PFSK-1 (cell line): ENCODE results near the gene SDF2.

Experiments used
- FOXP2 ChIP-seq: optimal IDR thresholded peaks from 2 replicates; pipeline ENCODE3; 2011; ENCODE audit warnings: borderline replicate concordance, control low read depth, inconsistent platforms; ENCODE audit not compliant: insufficient read depth; ENCODE audit errors: extremely low read length, extremely low read depth
- POLR2AphosphoS5 ChIP-seq: IDR thresholded peaks from 2 replicates; pipeline ENCODE4 v1.6.1; 2012; ENCODE audit warnings: low read depth, mild to moderate bottlenecking, control low read depth, low read length, moderate library complexity
- SIN3A ChIP-seq: IDR thresholded peaks from 2 replicates; pipeline ENCODE4 v1.6.1; 2012; ENCODE audit warnings: mild to moderate bottlenecking, low read length, moderate library complexity, borderline replicate concordance; ENCODE audit not compliant: insufficient read depth
- TAF1 ChIP-seq: IDR thresholded peaks from 2 replicates; pipeline ENCODE4 v1.6.1; 2012; ENCODE audit warnings: low read length, control low read depth, borderline replicate concordance; ENCODE audit not compliant: insufficient read depth
- TF ChIP-seq, protein P1 (sequence below), 2 experiments: IDR thresholded peaks; 2 replicates each; pipeline versions ENCODE4 v1.6.1 to v1.8.0; 2011 to 2012; ENCODE audit warnings: low read depth in 2 of 2, low read length in 2 of 2, control low read depth in 1 of 2, inconsistent platforms in 1 of 2, mild to moderate bottlenecking in 1 of 2, moderate library complexity in 1 of 2; ENCODE audit not compliant: insufficient read depth in 1 of 2

DNA sequence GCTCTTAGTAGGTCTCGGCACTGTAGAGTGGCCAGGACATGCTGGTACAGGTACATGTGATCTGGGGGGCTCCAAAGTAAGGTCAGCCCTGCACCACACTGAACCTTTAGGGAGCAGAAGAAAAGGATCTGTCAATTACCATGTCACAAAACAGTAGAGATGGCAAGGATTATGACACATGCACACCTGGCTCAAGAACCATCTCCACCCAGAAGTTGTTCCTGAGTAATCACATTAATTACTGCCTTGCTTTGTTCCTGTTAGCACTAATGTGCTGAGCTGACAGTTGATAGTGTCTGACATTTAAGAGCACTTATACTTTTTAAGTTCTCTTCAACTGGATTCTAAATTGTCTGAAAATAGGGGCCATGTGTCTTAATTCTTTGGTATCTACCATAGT, 26.2 kb downstream of the SDF2 start:
- TF ChIP-seq, protein P1, sequence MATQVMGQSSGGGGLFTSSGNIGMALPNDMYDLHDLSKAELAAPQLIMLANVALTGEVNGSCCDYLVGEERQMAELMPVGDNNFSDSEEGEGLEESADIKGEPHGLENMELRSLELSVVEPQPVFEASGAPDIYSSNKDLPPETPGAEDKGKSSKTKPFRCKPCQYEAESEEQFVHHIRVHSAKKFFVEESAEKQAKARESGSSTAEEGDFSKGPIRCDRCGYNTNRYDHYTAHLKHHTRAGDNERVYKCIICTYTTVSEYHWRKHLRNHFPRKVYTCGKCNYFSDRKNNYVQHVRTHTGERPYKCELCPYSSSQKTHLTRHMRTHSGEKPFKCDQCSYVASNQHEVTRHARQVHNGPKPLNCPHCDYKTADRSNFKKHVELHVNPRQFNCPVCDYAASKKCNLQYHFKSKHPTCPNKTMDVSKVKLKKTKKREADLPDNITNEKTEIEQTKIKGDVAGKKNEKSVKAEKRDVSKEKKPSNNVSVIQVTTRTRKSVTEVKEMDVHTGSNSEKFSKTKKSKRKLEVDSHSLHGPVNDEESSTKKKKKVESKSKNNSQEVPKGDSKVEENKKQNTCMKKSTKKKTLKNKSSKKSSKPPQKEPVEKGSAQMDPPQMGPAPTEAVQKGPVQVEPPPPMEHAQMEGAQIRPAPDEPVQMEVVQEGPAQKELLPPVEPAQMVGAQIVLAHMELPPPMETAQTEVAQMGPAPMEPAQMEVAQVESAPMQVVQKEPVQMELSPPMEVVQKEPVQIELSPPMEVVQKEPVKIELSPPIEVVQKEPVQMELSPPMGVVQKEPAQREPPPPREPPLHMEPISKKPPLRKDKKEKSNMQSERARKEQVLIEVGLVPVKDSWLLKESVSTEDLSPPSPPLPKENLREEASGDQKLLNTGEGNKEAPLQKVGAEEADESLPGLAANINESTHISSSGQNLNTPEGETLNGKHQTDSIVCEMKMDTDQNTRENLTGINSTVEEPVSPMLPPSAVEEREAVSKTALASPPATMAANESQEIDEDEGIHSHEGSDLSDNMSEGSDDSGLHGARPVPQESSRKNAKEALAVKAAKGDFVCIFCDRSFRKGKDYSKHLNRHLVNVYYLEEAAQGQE (IDR thresholded peaks at IDR 0.05; ENCODE audit: insufficient read depth in 1 of 2, low read depth in 2 of 2, low read length in 2 of 2) = no peak
- TF ChIP-seq TAF1 = no peak
- 0 out of 2 replicates have a peak, but pooled peaks have one; percentile 11 for TF ChIP-seq POLR2AphosphoS5
- TF ChIP-seq SIN3A = no peak
- no peak for TF ChIP-seq FOXP2
